ENCODE results near the gene UCN.
A peak's percentile ranks its signal among the peaks of the same experiment; 100 is the strongest.
"Not testable (repeated sequence)": the region's sequence is repeated elsewhere in the genome, so short reads cannot be mapped to it uniquely, and the experiment has no call there.

UCN gene, protein sequence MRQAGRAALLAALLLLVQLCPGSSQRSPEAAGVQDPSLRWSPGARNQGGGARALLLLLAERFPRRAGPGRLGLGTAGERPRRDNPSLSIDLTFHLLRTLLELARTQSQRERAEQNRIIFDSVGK

DNA sequence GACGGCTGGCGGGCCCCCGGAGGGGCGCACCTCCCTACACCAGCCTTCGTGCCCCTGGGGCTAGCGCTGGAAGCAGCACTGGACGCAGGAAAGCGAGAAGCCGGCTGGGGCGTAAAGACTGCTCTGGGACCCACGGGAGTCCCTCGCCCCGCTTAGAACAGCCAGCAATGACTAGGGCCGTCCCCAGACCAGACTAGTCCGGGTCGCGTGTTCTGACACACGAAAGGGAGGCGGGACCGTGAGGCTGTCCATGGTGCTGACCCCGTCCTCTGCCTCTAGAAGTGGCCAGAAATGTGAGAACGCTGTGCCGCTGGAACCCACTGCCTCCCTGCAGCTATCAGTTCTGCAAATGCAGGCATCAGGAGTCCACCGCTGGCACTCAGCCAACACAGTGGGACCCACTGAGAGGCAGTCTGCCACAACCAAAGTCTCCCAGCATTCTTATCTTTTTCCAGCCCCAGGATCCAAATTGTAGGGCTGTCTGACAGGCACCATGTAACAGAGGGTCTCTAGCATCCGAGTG, at the start of gene UCN:
Gene UCN, minus strand, starts transcription at position 87 of the 523 bp plus-strand sequence. CDS start 550 bp downstream, outside the sequence.
- no peak for FAIRE-seq

DNA sequence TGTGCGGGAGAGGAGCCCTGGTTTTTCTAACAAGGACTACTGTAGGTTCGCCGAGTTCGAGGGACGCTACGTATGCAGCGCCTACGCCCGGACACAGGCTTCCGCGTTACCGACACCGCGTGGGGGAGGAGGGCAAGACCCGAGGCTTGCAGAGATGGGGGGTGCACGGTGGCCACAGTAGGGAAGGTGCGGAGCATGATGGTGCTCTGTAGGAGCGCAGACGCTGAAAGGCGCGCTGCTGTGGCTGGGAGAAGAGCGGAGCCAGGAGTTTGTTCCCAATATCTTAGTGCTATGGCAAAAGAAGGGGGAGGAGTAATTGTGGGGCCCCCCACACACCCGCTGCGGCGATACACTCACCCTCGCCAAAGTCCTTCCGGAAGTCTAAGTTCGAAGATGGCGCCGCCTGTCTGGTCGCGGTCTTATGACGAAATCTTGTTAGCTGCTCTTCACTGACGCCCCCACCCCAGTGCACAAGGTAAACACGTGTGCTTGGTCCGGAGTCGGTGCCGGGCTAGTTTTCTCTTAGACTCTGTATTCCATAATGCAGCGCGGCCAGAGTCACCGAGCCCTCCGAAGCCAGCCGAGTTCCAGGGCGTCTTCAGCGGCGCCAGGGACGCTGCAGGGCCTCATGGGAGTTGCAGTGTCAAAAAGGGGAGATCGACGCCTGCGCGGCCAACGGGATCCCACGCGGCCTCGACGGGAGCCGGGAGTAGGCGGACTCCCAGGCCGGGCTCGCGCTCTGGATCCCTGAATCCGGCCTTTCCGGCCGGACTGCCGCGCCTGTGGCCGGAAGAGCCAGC, 48.3 kb upstream of the UCN start, which contains the start of gene GTF3C2:
Gene GTF3C2, minus strand, starts transcription at position 383 of the 800 bp plus-strand sequence. CDS start 13,210 bp downstream, outside the sequence.
- peak; percentile 83 for FAIRE-seq

More for the DNA sequence above, at the start of gene UCN:
- no peak for DNase-seq (ENCODE audit: insufficient read length, low spot score)

DNA sequence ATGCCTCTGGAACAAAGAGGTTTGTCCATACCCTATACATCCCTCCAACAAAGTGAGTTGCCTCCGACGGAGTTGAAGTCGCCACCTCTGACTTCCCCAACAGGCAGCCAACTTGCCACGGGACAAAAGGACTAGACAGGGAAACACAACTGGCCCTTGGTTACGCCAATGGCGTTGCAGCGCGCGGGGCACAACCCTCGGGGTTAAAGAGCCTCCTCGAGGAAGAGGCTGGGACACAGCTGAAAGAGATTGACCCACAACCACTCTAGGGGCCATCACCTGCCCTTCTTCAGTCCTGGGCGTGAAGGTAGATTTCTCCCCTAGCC, 47.8 kb upstream of the UCN start:
- peak; percentile 55 for DNase-seq (ENCODE audit: insufficient read length, low spot score)
- FAIRE-seq, result peak; percentile 59

More for the DNA sequence above, 48.3 kb upstream of the UCN start, which contains the start of gene GTF3C2:
- peak; percentile 86 for DNase-seq (ENCODE audit: insufficient read length, low spot score)

DNA sequence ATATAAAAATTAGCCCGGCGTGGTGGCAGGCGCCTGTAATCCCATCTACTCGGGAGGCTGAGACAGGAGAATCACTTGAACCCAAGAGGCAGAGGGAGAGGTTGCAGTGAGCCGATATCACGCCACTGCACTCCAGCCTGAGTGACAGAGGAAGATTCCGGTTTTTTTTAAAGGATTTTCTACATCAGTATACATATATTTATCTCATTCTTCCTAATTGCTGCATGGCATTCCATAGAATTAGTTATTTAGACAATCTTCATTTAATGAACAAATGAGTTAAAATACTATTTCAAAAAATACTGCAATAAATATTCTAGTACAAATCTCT, 46.3 kb upstream of the UCN start:
- no peak for FAIRE-seq
- DNase-seq (ENCODE audit: insufficient read length, low spot score), result no peak

DNA sequence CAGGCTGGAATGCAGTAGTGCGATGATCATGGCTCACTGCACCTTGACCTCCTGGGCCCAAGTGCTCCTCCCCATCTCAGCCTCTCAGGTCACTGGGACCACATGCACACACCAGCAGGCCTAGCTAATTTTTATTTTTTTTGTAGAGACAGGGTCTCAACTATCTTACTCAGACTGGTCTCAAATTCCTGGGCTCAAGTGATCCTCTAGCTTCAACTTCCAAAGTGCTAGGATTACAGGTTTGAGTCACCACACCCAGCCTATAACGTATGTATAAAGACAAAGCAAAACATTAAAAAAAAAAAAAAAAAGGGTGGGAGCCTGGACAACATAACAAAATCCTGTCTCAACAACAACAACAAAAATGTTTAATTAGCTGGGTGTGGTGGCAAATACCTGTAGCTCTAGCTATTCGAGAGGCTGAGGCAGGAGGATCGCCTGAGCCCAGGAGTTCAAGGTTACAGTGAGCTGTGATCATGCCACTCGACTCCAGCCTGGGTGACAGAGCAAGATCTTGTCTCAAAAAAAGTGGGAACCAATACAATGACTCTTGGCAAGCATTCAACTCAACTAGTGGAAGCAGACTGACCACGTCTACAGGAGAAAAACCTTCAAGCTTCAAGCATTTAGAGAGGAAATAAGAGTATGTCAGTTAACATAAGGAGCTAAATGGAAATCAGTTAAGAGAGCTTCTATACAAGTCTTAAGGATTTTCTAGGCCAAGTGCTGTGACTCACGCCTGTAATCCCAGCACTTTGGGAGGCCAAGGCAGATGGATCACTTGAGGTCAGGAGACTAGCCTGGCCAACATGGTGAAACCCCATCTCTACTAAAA, 45.7 kb upstream of the UCN start:
- DNase-seq (ENCODE audit: insufficient read length, low spot score) (no peak), FAIRE-seq (no peak)

DNA sequence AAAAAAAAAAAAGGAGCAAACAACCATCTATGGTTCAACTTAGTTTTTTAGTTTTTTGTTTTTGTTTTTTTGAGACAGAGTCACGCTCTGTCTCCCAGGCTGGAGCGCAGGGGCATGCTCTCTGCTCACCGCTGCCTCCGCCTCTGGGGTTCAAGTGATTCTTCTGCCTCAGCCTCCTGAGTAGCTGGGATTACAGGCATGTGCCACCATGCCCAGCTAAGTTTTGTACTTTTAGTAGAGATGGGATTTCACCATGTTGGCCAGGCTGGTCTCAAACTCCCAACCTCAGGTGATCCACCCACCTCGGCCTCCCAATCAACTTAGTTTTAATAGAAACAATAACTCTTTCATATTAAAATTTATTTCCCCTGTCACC, 45.1 kb upstream of the UCN start:
- not testable (repeated sequence) for DNase-seq (ENCODE audit: insufficient read length, low spot score); FAIRE-seq

DNA sequence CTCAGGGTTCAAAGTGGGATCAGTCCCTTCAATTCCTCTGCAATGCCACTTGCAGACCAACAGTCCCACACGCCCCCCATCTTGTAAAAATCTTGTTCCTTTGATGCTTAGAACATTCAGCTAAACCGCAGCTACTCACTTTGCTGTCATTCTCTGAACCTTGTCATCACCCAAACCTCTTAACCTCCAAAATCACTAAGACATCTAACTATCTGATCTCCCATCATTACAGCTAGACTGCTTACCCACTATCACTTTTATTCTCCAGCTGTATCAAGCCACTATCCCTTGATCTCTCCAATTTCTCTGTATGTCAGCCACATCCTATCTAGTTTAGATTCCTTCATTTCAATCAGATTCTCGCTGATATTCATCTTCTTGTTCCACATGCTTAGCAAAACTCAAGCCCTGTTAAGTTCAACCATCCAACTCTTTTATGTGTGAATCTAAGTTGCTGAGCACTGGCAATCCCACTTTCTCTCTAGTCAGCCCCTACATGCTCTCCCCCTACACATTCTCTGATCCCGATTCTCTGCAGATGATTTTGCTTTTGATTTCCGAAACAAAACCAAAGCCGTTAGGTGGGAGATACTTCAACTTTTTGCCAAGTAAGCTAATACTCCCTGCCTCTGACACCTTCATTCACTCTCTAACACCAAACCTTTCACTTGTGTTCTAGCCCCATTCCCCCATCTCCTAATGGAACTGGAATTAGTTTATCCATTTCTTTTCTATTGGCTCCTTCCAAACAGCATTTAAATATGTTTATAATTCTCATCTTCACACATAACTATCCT, 43.8 kb upstream of the UCN start:
- FAIRE-seq, result no peak

DNA sequence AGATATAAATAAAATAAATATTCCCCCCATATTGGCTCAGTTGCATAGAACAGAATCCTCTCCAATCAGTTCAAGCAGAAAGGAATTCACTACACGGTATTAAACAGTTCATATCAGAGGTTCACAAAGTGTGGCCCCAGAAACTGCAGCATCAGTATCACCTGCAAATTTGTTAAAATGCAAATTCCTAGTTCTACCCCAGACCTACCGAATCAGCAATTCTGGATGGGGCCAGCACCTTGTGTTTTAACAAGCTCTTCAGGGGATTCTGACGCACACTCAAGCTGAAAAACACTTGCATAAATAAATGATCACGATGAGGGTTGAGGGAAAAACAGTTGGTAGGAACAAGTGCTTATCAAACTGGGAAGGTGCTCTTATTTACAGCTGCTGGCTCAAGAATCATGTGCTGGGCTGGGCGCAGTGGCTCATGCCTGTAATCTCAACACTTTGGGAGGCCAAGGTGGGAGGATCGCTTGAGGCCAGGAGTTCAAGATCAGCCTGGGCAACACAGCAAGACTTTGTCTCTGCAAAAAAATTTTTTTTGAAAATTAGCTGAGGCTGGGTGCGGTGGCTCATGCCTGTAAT, 42.0 kb upstream of the UCN start:
- no peak for FAIRE-seq
- DNase-seq (ENCODE audit: insufficient read length, low spot score), result no peak

More for the DNA sequence above, 43.8 kb upstream of the UCN start:
- no peak for DNase-seq (ENCODE audit: insufficient read length, low spot score)

DNA sequence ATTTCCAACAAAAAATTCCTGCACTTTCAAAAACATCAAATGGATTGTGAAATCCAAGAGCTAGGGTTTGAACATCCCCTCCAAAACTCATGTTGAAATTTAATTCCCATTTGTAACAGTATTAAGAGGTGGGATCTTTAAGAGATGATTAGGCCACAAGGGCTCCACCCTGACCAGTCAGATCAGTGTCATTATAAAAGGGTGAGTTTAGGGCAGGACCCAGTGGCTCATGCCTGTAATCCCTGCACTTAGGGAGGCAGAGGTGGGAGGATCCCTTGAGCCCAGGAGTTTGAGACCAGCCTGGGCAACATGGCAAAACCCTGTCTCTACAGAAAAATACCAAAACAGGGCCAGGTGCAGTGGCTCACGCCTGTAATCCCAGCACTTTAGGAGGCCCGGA, 39.4 kb upstream of the UCN start:
- DNase-seq (ENCODE audit: insufficient read length, low spot score), result no peak
- FAIRE-seq, result no peak

DNA sequence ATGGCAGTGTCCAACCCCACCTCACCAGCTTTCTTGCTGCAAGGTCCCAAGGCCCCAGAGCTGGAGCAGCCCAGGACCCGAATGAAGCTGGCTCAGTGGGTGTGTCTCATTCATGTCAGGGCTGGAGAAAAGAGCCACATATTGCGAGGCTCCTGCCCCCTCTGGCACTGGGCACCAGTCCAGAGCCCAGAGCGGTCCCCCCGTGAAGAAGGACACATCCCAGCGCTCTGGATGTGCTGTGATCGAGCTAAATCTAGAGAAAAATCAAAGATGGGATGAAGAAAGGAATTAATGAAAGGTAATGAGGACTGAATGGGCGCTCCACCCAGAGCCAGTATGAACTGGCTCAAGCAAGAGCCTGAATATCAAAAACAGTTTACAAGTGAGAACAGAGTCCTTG, 27.9 kb upstream of the UCN start:
- FAIRE-seq, result no peak
- DNase-seq (ENCODE audit: insufficient read length, low spot score), result no peak

DNA sequence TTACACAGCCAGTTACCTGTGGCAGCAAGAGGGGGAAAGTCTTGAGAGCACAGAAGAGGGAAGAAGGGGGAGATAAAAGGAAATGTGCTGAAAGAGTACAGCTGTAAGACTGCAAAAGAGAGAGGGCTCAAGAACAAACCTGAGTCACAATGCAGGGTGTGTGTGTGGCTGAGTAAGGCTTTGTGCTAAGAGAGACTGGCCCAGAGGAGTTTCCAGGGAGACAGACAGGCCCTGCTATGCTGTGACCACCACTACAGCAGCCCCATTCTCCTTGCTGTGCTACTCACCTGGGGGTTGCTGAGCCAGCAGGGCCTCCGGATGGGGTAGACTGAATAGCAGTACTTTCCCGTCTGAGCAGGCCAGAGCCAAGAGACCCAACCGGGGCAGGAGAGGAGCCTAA, 27.1 kb upstream of the UCN start:
- DNase-seq (ENCODE audit: insufficient read length, low spot score), result no peak
- no peak for FAIRE-seq

DNA sequence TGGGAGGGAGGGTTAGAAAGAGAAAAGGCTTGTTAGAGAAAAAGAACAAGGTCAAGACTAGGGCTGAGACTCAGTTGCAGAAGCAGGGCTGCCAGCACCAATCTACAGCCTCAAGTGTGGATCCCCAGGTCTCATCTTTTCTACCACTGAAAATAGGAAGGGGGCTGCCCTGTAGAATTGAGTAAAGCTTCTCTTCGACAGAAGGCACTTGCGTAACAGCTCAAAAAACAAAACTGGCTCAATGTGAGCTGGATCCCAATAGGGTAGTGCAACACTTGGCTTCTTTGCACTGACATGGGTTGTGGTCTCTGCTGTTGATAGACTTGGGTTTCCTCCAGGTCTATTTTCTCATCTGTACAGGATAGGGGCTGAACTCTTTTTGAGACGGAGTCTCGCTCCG, 16.5 kb upstream of the UCN start:
- no peak for FAIRE-seq
- DNase-seq (ENCODE audit: insufficient read length, low spot score), result no peak

DNA sequence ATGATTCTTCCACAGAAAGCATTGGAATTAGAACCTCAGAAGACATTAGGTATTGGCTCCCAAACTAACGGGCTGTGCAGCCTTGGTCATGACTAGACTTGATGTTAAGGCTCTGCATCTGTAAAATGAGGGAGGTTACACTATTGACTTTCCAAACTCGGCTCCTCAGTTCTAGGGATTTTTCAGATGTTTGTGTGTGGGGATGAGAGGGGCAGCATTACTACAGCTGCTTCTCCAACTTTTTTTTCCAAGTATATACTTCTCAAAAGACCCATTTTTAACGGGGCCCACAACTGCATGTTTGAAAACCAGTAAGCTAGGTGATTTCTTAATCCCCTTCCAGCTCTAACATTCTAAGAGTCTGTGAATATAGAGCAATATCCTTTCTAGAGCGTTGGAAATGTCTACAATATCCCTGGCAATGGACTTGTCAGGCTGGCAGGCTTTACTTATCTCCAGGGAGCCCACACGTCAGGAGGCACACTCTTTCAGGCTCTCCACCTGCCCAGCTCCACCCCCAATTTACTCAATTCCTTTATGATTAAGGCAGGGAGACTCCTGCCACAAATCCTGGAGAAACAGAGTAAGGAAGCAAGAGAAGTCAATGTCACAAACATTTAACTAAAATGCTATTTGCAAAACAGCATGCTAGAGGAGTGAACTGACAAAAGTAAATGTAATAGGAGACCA, 15.5 kb upstream of the UCN start:
- DNase-seq (ENCODE audit: insufficient read length, low spot score), result no peak

DNA sequence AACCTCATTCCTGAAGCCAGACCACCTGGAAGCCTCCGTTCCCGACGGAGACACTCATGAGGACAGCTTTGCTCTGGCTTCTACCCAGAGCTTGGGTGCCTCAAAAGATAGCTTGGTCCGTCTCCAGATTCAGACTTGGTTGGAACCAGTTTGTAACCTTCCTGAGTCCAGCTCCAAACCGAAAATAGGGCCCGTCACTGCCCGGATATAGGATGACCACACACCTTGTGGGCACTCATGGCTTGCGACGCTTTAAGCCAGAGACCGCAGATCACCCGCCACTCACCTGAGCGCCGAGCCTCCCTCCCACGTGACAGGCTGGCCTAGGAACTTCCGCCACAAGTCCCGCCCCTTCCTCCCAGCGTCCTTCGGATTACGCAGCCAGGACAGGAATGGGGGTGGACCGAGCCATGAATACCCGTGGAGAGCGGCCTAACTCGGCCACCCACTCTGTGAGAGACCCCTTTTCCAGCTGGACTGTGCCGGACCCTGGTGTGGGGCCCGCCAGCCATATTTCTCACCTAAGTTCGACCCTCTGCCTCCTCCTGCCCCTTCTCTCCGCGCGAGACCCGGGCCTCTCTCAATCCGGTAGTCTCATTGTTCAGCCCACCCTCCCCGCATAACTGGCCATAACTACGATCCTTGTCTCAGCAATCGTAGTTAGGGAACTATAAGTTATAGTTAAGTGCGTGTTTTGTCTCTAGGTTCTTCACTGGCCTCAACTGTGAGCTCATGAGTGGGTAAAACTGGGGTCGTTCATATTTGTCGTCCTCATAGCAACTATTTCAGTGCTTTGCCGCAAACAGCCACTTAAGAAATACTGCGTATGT, 14.7 kb upstream of the UCN start, which contains the start of gene MPV17:
Gene MPV17, minus strand, starts transcription at position 332 of the 830 bp plus-strand sequence. CDS start 580 bp downstream, outside the sequence.
- FAIRE-seq, result peak; percentile 88
- peak; percentile 97 for DNase-seq (ENCODE audit: insufficient read length, low spot score)

More for the DNA sequence above, 15.5 kb upstream of the UCN start:
- no peak for FAIRE-seq

DNA sequence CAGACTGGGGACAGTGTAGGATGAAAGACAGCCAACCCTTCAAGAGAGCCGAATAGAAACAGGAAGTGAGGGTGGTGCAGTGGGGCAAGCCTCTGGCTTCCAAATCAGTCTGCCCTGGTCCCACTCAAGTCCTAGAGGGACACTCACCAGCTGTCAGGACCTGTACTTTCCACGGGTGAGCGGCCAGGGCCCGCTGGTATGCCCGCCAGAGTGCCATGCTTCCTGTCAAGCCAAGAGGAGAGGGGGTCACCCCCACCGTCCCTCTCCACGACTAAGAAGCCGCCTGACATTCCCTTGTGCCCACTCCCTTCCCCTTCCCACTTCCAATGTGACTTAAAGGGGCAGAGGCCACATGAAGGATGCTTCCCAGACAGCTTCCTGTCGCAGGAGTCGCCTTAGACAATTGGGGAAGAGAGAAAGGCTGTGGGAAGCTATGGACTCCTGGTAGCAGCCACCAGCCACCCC, 14.1 kb upstream of the UCN start:
- DNase-seq (ENCODE audit: insufficient read length, low spot score) (no peak), FAIRE-seq (peak; percentile 26)

DNA sequence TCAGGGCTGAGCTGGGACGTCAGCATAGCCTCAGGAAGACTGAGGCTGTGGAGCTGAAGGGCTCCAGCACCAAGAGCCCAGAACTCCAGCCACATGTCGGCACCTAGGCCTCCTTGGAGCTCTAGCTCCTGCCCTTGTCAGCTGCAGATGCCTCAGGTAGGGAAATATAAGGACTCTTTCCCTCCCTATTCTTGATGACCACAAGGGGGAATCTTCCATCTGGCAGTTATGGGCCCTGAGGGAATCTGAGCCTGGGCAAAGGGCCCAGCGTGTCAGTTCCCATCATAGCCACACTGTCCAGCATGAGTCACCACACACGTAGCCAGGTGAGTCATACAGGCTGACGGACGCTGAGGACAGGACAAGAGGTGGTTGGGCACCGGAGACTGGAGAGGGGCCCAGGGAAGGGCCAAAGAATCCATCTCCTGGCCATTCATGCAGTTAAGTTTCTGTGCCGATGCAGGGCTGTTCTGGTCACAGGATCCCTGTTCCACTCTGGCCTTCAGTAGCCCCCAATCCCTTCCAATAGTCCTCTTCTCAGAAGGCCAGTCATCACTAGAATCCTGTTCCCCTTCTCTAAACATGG, 12.8 kb upstream of the UCN start:
- FAIRE-seq, result no peak
- DNase-seq (ENCODE audit: insufficient read length, low spot score), result no peak

DNA sequence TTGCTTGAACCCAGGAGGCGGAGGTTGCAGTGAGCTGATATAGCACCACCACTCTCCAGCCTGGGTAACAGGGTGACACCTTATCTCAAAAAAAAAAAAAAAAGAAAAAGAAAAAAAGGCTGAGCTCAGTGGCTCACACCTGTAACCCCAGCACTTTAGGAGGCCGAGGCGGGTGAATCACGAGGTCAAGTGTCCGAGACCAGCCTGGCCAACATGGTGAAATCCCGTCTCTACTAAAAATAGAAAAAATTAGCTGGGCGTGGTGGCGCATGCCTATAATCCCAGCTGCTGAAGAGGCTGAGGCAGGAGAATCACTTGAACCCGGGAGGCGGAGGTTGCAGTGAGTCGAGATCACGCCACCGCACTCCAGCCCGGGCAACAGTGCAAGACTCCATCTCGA, 11.6 kb upstream of the UCN start:
- FAIRE-seq, result not testable (repeated sequence)

More for the DNA sequence above, 11.6 kb upstream of the UCN start:
- not testable (repeated sequence) for DNase-seq (ENCODE audit: insufficient read length, low spot score)
